Measurements from ENCODE around the gene PBRM1.

PBRM1 gene

GRCh38 chr3:52555056-52555455 is 130.7 kb downstream of the PBRM1 start:
- TF ChIP-seq CTCF (IDR thresholded peaks at IDR 0.05; ENCODE audit: unreplicated experiment in 3 of 3), result no peak
- H3K9me3 Mint-ChIP-seq, result no peaks in the 10 kb centered on the region
- H3K4me1 Mint-ChIP-seq, result no peaks in the 10 kb centered on the region
- peaks cover 68% of the 10 kb centered on the region for H3K36me3 Mint-ChIP-seq (ENCODE audit: low read depth)
- H3K4me3 Mint-ChIP-seq, result no peak overlapping the region
- no peak overlapping the region for H3K27ac Mint-ChIP-seq
- H3K27me3 Mint-ChIP-seq (ENCODE audit: low read depth), result no peaks in the 10 kb centered on the region

- no peak for TF ChIP-seq CTCF (IDR thresholded peaks at IDR 0.05; ENCODE audit: unreplicated experiment in 3 of 3)
- Mint-ChIP-seq H3K9me3 (no peaks in the 10 kb centered on the region), H3K27me3 (ENCODE audit: low read depth) (no peaks in the 10 kb centered on the region), H3K36me3 (ENCODE audit: low read depth) (peaks cover 62% of the 10 kb centered on the region), H3K4me1 (no peaks in the 10 kb centered on the region), H3K27ac (no peak overlapping the region), H3K4me3 (no peak overlapping the region)
These were observed 131.5 kb downstream of the PBRM1 start for GRCh38 chr3:52554026-52554755.

GRCh38 chr3:52552089-52552488 is 133.6 kb downstream of the PBRM1 start:
- H3K27me3 Mint-ChIP-seq (ENCODE audit: low read depth), result no peaks in the 10 kb centered on the region
- H3K36me3 Mint-ChIP-seq (ENCODE audit: low read depth), result peaks cover 58% of the 10 kb centered on the region
- no peak overlapping the region for H3K4me3 Mint-ChIP-seq
- no peaks in the 10 kb centered on the region for H3K9me3 Mint-ChIP-seq
- H3K27ac Mint-ChIP-seq, result no peak overlapping the region
- no peak for TF ChIP-seq CTCF (IDR thresholded peaks at IDR 0.05; ENCODE audit: unreplicated experiment in 3 of 3)
- no peaks in the 10 kb centered on the region for H3K4me1 Mint-ChIP-seq

- H3K27ac Mint-ChIP-seq, result no peak overlapping the region
- no peaks in the 10 kb centered on the region for H3K9me3 Mint-ChIP-seq
- no peaks in the 10 kb centered on the region for H3K4me1 Mint-ChIP-seq
- H3K27me3 Mint-ChIP-seq (ENCODE audit: low read depth), result no peaks in the 10 kb centered on the region
- H3K36me3 Mint-ChIP-seq (ENCODE audit: low read depth), result peaks cover 58% of the 10 kb centered on the region
- no peak overlapping the region for H3K4me3 Mint-ChIP-seq
- TF ChIP-seq CTCF (IDR thresholded peaks at IDR 0.05; ENCODE audit: unreplicated experiment in 3 of 3), result no peak
These were observed 134.6 kb downstream of the PBRM1 start for GRCh38 chr3:52551118-52551517.

GRCh38 chr3:52547143-52547542 is 138.6 kb downstream of the PBRM1 start:
- Mint-ChIP-seq H3K9me3 (no peaks in the 10 kb centered on the region), H3K27me3 (ENCODE audit: low read depth) (no peaks in the 10 kb centered on the region), H3K4me1 (peaks cover 6% of the 10 kb centered on the region), H3K4me3 (no peak overlapping the region), H3K27ac (no peak overlapping the region), H3K36me3 (ENCODE audit: low read depth) (peaks cover 55% of the 10 kb centered on the region)
- no peak for TF ChIP-seq CTCF (IDR thresholded peaks at IDR 0.05; ENCODE audit: unreplicated experiment in 3 of 3)
